SH-SY5Y (cell line): ENCODE measurements around the gene SLC13A5.

Experiments
- GATA2 ChIP-seq: IDR thresholded peaks from 2 replicates; pipeline ENCODE4 v1.6.1; 2011; ENCODE audit warnings: mild to moderate bottlenecking, low read depth, low read length
- GATA3 ChIP-seq: IDR thresholded peaks from 2 replicates; pipeline ENCODE4 v1.6.1; 2011; ENCODE audit warnings: low read depth, mild to moderate bottlenecking, low read length, moderate library complexity

DNA sequence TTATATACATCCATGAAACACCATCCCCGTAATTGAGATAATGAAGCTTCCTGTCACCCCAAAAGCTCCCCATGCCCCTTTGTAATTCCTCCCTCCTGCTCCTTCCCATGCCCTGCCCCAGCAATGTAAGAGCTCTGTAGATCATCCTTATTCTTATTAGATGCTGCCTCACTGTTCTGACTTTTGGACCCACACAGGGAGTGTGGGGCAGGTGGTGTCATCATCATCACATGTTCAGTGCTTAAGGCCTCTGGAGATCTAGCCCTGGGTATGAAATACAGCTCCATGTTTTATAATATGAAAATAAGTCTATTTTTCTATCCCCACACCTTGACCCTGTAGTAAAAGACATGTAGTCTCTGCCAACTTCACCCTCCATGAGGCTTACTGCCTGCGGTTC lies 44.6 kb upstream of the SLC13A5 start:
- TF ChIP-seq GATA3 = no peak
- no peak for TF ChIP-seq GATA2
